GM12801 (cell line): ENCODE measurements around the gene CNNM3.

Source experiments
- CTCF ChIP-seq: IDR thresholded peaks from one replicate; pipeline ENCODE4 v1.5.1; 2011; ENCODE audit warnings: control low read depth; ENCODE audit not compliant: insufficient read length; ENCODE audit errors: extremely low read depth

Gene CNNM3

GRCh38 chr2:96872591-96873349 lies 56.7 kb downstream of the CNNM3 start:
- TF ChIP-seq CTCF: no peak

- no peak for TF ChIP-seq CTCF
These were observed 57.6 kb downstream of the CNNM3 start for GRCh38 chr2:96873651-96874096.

- TF ChIP-seq CTCF: no peak
These were observed 58.2 kb downstream of the CNNM3 start for GRCh38 chr2:96874198-96874831.

- no peak for TF ChIP-seq CTCF
These were observed 59.6 kb downstream of the CNNM3 start for GRCh38 chr2:96875498-96876268.

GRCh38 chr2:96876269-96877041 lies 60.4 kb downstream of the CNNM3 start:
- no peak for TF ChIP-seq CTCF

- no peak for TF ChIP-seq CTCF
These were observed 61.0 kb downstream of the CNNM3 start for GRCh38 chr2:96877042-96877451.
